Stimulated activated CD4-positive, alpha-beta T cell treated with anti-CD3 and anti-CD28 coated beads, Interleukin-4, amount 100 ng/mL, for 48 hours (primary cell): ENCODE results near the gene PROB1.
"Not testable (repeated sequence)": the region's sequence is repeated elsewhere in the genome, so short reads cannot be mapped to it uniquely, and the experiment has no call there.

Source experiments
- DNase-seq, 2 donors: peaks; one replicate each; pipeline ENCODE4 v3.0.0-alpha.2; 2020; ENCODE audit warnings: low read depth in 2 of 2

PROB1 gene

GRCh38 chr5:139394654-139395566 is at the start of gene PROB1:
PROB1 (minus strand) TSS chr5:139395104; CDS start chr5:139395081, 23 bp downstream.
- no peak for DNase-seq

- DNase-seq = no peak
These were observed 49.0 kb upstream of the PROB1 start for GRCh38 chr5:139443831-139444453.

- DNase-seq = not testable (repeated sequence)
These were observed 45.5 kb upstream of the PROB1 start for GRCh38 chr5:139440416-139440815.

- peak; percentile 88 to 91 for DNase-seq
These were observed 44.4 kb upstream of the PROB1 start, which contains the start of gene DNAJC18 for GRCh38 chr5:139439013-139439903. DNAJC18 (minus strand) TSS chr5:139439525; CDS start chr5:139439445, 80 bp downstream.

- no peak for DNase-seq
These were observed 43.8 kb upstream of the PROB1 start for GRCh38 chr5:139438707-139439012.

- no peak for DNase-seq
These were observed 40.8 kb upstream of the PROB1 start for GRCh38 chr5:139435676-139436075.

GRCh38 chr5:139431706-139432105 is 36.8 kb upstream of the PROB1 start:
- no peak for DNase-seq

GRCh38 chr5:139430015-139430414 is 35.1 kb upstream of the PROB1 start:
- no peak for DNase-seq

GRCh38 chr5:139426203-139426885 is 31.4 kb upstream of the PROB1 start:
- no peak for DNase-seq

GRCh38 chr5:139425497-139425896 is 30.6 kb upstream of the PROB1 start:
- no peak for DNase-seq

GRCh38 chr5:139422307-139422893 is 27.5 kb upstream of the PROB1 start:
- DNase-seq = peak in 1 of 2 donors; percentile 39

- DNase-seq = no peak
These were observed 24.6 kb upstream of the PROB1 start for GRCh38 chr5:139419226-139420192.

GRCh38 chr5:139418793-139419192 is 23.9 kb upstream of the PROB1 start:
- DNase-seq = no peak

GRCh38 chr5:139417214-139417613 is 22.3 kb upstream of the PROB1 start:
- no peak for DNase-seq

GRCh38 chr5:139416651-139417050 is 21.7 kb upstream of the PROB1 start:
- no peak for DNase-seq

- no peak for DNase-seq
These were observed 21.0 kb upstream of the PROB1 start for GRCh38 chr5:139415869-139416268.

GRCh38 chr5:139415221-139415861 is 20.4 kb upstream of the PROB1 start:
- peak in 1 of 2 donors; percentile 35 for DNase-seq

- DNase-seq = no peak
These were observed 19.8 kb upstream of the PROB1 start for GRCh38 chr5:139414581-139415130.

GRCh38 chr5:139413963-139414362 is 19.1 kb upstream of the PROB1 start:
- DNase-seq = no peak
